ENCODE results near the gene SLC25A2.
A peak's percentile ranks its signal among the peaks of the same experiment; 100 is the strongest.
"Not testable (repeated sequence)": the region's sequence is repeated elsewhere in the genome, so short reads cannot be mapped to it uniquely, and the experiment has no call there.

Gene SLC25A2

GRCh38 chr5:141322261-141322660 is 18.4 kb upstream of the SLC25A2 start:
- FAIRE-seq (no peak), DNase-seq (ENCODE audit: insufficient read length, low spot score) (no peak)
- TF ChIP-seq, protein P1, sequence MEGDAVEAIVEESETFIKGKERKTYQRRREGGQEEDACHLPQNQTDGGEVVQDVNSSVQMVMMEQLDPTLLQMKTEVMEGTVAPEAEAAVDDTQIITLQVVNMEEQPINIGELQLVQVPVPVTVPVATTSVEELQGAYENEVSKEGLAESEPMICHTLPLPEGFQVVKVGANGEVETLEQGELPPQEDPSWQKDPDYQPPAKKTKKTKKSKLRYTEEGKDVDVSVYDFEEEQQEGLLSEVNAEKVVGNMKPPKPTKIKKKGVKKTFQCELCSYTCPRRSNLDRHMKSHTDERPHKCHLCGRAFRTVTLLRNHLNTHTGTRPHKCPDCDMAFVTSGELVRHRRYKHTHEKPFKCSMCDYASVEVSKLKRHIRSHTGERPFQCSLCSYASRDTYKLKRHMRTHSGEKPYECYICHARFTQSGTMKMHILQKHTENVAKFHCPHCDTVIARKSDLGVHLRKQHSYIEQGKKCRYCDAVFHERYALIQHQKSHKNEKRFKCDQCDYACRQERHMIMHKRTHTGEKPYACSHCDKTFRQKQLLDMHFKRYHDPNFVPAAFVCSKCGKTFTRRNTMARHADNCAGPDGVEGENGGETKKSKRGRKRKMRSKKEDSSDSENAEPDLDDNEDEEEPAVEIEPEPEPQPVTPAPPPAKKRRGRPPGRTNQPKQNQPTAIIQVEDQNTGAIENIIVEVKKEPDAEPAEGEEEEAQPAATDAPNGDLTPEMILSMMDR (IDR thresholded peaks at IDR 0.05; ENCODE audit: insufficient read depth, missing control alignments) = no peak

DNA sequence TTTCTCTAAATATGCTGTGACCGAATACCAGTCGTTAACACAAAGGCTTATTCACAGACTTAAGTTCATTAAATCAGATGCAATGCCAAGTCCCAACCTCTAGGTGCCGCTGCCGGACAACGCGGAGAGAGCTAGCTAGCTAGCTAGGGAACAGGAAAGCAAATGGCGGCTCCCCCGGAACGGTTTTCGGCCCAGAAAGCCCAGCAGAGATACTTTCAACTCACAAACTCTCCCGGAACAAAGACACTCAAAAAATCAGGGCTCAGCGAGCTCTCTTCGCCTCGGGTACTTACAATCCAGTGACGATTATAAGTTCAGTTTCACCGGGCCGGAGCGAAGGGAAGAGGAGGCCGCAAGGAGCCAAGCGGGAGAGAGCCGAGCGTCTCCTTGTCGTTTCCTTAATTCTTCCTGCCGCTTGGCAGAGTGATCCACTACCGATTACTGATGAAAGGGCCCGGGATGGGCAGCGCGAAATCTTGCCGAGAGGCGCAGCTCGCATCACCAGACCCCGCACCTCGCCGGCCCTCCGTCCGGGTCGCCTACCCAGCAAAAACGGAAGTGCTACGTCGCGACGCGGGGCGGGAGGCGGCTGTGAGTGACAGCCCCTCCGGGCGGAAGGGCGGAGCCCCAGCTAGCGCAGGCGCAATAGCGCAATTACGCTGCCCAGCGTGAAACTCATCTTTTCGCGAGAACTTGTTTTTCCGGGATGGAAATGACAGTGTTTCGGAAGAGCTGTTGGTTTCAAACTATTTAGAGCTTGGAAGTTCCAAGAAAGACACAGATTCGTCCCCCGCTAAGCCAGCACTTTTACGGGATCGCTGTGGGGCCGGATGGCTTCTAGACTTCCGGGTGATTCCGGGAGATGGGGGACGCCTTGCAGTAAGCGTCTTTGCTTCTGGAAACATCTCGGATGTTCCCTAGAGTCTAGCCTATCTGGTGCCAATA is 16.6 kb upstream of the SLC25A2 start, which contains the start of gene TAF7:
Gene TAF7, minus strand, starts transcription at position 560 of the 945 bp plus-strand sequence. CDS start 740 bp downstream, outside the sequence.
- TF ChIP-seq, protein P1 (IDR thresholded peaks at IDR 0.05; ENCODE audit: insufficient read depth, missing control alignments) = peak; percentile 86
- FAIRE-seq (no peak), DNase-seq (ENCODE audit: insufficient read length, low spot score) (no peak)

- TF ChIP-seq, protein P1 (IDR thresholded peaks at IDR 0.05; ENCODE audit: insufficient read depth, missing control alignments) = no peak
- DNase-seq (ENCODE audit: insufficient read length, low spot score) (no peak), FAIRE-seq (no peak)
Observed at GRCh38 chr5:141319699-141320098, 15.8 kb upstream of the SLC25A2 start.

DNA sequence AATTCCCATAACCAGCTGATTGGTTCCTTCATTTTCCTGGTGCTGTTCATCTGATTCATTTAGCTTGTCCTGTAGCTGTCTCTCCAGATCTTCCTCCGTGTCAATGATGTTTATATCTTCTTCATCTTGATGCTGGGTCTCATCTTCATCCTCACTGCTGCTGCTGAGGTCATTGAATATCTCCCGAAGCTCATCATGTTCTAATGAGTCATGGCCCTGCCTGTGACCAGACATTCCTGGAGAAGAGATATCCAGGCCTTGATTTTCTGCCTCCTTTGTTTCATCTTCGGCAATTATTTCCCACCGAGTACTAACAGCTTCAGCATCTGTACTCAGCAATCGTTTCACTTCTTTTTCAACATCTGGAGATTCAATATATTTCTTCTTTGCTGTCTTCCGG is 15.4 kb upstream of the SLC25A2 start:
- DNase-seq (ENCODE audit: insufficient read length, low spot score) = no peak
- no peak for FAIRE-seq
- TF ChIP-seq, protein P1 (IDR thresholded peaks at IDR 0.05; ENCODE audit: insufficient read depth, missing control alignments) = no peak

- not testable (repeated sequence) for DNase-seq (ENCODE audit: insufficient read length, low spot score); FAIRE-seq
Observed at GRCh38 chr5:141316963-141317362, 13.1 kb upstream of the SLC25A2 start.

DNA sequence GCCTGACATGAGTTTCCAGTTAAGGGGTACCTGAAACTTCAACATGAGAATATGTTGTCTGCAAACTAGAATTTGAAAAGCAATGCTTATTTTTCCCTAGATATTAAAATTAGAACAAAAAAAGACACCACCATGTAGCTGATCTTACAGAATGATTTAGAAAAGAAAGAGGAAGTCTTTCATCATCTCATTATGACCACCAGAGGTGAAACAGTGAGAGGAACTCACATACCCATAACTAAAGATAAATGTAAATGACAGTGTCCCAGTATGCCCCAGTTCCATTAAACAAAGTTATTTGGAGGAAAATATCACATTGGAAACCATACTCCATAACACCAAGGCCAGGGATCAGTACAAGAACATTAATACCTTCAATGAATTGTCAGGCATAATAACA is 9.9 kb upstream of the SLC25A2 start:
- DNase-seq (ENCODE audit: insufficient read length, low spot score) = no peak
- TF ChIP-seq, protein P1 (IDR thresholded peaks at IDR 0.05; ENCODE audit: insufficient read depth, missing control alignments) = no peak
- FAIRE-seq = no peak

DNA sequence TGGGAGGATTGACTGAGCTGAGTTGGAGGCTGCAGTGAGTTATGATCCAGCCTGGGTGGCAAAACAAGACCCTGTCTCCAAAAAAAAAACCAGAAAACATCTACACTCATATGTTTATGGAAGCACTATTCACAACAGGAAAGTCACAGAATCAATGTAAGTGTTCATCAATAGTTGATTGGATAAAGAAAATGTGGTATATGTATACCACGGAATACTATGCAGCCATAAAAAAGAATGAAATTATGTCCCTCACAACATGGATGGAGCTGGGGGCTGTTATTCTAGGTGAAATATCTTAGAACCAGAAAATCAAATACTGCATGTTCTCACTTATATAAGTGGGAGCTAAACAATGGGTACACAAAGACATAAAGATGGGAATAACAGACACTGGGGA is 2.8 kb upstream of the SLC25A2 start:
- DNase-seq (ENCODE audit: insufficient read length, low spot score) (no peak), FAIRE-seq (no peak)
- TF ChIP-seq, protein P1 (IDR thresholded peaks at IDR 0.05; ENCODE audit: insufficient read depth, missing control alignments) = no peak
